Ovary (tissue), 3 donors: ENCODE measurements around the gene PARD3B.

ENCODE experiments used
- EP300 ChIP-seq: sonication (generic); formaldehyde crosslinking; IDR thresholded peaks from one replicate; pipeline ENCODE4 v1.6.1; 2017; ENCODE audit warnings: antibody characterized with exemption
- POLR2A ChIP-seq: fragments of 450-650 bp; IDR thresholded peaks from one replicate; pipeline ENCODE4 v1.6.1; 2017; ENCODE audit warnings: antibody characterized with exemption, mild to moderate bottlenecking, moderate library complexity
- TF ChIP-seq, protein P1 (sequence below), 3 donors: fragments of 450-650 bp in 2 of 3; fragments of 200-600 bp in 1 of 3; IDR thresholded peaks; one replicate each; pipeline versions ENCODE4 v1.5.1 to v1.8.0; 2016 to 2022; ENCODE audit warnings: antibody characterized with exemption in 3 of 3, mild to moderate bottlenecking in 1 of 3
- donor health status: DM: no; HTN: no; CAD: no.

DNA sequence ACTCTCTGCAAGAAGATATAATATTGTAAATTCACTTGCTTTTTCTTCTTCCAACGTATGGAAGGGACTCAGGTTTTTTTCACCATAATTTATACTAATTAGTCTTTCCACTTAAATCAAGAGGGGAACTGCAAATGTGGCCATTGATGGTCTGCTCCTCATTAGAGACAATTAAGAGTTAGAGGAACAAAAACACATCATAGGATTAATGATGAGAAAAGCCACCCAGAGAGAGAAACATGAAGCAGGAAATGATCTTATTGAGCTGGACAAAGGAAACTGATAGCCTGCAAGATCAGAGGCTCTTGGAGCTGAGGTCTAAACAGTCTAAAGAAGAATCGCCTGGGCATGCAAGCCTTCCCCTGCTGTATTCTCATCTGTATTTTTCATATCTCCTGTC, 985.8 kb downstream of the PARD3B start:
- TF ChIP-seq, protein P1, sequence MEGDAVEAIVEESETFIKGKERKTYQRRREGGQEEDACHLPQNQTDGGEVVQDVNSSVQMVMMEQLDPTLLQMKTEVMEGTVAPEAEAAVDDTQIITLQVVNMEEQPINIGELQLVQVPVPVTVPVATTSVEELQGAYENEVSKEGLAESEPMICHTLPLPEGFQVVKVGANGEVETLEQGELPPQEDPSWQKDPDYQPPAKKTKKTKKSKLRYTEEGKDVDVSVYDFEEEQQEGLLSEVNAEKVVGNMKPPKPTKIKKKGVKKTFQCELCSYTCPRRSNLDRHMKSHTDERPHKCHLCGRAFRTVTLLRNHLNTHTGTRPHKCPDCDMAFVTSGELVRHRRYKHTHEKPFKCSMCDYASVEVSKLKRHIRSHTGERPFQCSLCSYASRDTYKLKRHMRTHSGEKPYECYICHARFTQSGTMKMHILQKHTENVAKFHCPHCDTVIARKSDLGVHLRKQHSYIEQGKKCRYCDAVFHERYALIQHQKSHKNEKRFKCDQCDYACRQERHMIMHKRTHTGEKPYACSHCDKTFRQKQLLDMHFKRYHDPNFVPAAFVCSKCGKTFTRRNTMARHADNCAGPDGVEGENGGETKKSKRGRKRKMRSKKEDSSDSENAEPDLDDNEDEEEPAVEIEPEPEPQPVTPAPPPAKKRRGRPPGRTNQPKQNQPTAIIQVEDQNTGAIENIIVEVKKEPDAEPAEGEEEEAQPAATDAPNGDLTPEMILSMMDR (IDR thresholded peaks at IDR 0.05), result no peak
- TF ChIP-seq POLR2A (no peak), EP300 (no peak)
